ENCODE data around the gene EPS15. TPM values are rescaled to one million over a fixed set of nuclear protein-coding genes. Genes with fewer than 3 reads are reported as not detected.

EPS15 gene
- polyA plus RNA-seq, 1 of the 3 experiments (the other 2 are of a cell fraction): 17.0 TPM

DNA sequence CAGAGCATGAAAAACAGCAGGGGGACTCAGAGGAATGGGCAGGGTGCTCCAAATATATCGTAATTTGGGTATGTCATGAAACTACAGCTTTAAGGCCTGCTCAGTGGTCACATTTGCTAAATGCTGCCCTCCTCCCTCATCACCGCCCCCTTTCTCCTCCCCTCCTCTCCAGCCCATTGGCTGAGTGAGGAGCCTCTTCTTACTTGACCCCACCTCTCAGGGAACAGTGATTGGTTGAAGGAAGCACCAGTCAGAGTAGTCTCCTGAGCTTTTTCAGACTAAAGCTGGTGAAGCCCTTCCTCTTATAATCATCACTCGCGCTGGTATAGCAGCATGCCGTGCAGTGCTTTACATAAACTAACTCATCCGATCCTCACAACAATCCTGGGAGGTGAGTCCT, 178.7 kb downstream of the EPS15 start:
- no peak overlapping the region for H3K4me2 ChIP-seq
- no peak overlapping the region for H3K27ac ChIP-seq (ENCODE audit: low read depth in 2 of 2, low read length in 1 of 2)
- CTCF ChIA-PET: interaction anchor here (0.7 to 1.7 kb wide), 2 partner anchors 9 to 566 kb away, joined by 3 to 4 read pairs; no protein-coding TSS in a partner anchor
- H3K79me2 ChIP-seq (ENCODE audit: insufficient read depth): no peaks in the 10 kb centered on the region
- H3K4me1 ChIP-seq (ENCODE audit: control insufficient read depth in 1 of 2, insufficient read depth in 2 of 2, low read depth in 1 of 2, low read length in 1 of 2): no peaks in the 10 kb centered on the region; a peak in 1 of 4 replicates
- POLR2A ChIA-PET: no interaction called here
- TF ChIP-seq MEF2A (IDR thresholded peaks at IDR 0.05; ENCODE audit: borderline replicate concordance, low read depth) (no peak), SMC3 (IDR thresholded peaks at IDR 0.05; ENCODE audit: low read depth, low read length) (no peak)
- TF ChIP-seq, protein P1, sequence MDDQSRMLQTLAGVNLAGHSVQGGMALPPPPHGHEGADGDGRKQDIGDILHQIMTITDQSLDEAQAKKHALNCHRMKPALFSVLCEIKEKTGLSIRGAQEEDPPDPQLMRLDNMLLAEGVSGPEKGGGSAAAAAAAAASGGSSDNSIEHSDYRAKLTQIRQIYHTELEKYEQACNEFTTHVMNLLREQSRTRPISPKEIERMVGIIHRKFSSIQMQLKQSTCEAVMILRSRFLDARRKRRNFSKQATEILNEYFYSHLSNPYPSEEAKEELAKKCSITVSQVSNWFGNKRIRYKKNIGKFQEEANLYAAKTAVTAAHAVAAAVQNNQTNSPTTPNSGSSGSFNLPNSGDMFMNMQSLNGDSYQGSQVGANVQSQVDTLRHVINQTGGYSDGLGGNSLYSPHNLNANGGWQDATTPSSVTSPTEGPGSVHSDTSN (IDR thresholded peaks at IDR 0.05): no peak
- TF ChIP-seq, protein P2, sequence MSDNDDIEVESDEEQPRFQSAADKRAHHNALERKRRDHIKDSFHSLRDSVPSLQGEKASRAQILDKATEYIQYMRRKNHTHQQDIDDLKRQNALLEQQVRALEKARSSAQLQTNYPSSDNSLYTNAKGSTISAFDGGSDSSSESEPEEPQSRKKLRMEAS (IDR thresholded peaks at IDR 0.05; ENCODE audit: low read depth): no peak
- H3K36me3 ChIP-seq (replicated peaks in 1 of 2; ENCODE audit: control insufficient read depth in 1 of 2, insufficient read depth in 2 of 2, low read length in 1 of 2): no peaks in the 10 kb centered on the region
- no peaks in the 10 kb centered on the region for H3F3A ChIP-seq (replicated peaks; ENCODE audit: insufficient read depth)
- H2AFZ ChIP-seq (ENCODE audit: low read depth): no peak overlapping the region
- no peaks in the 10 kb centered on the region for H3K9me3 ChIP-seq
- H3K9me2 ChIP-seq: no peaks in the 10 kb centered on the region
- H4K20me1 ChIP-seq (ENCODE audit: insufficient read depth): no peaks in the 10 kb centered on the region
- DNase-seq: no peak
- H3K4me3 ChIP-seq (ENCODE audit: low read depth in 2 of 2, low read length in 1 of 2): no peak overlapping the region
- H3K9ac ChIP-seq: no peak overlapping the region
- H3K27me3 ChIP-seq (ENCODE audit: insufficient read depth): no peaks in the 10 kb centered on the region
- WGBS (ENCODE audit: low lambda C conversion rate): 98% methylated on average over 6 of the region's 6 CpGs

DNA sequence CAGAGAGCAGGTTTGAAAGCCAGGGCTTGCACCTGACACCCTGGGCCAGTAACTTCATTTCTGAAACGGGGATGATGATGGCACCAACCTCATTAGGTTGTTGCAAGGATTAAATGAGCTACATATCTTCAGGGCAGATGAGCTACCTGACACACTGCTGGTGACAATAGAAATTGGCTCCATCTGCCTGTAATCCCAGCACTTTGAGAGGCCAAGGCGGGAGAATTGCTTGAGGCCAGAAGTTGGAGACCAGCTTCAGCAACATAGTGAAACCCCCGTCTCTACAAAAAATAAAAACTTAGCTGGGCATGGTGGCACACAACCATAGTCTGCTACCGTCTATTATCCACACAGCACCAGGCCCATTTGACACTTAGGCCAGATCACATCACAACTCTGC, 182.4 kb downstream of the EPS15 start:
- DNase-seq: no peak
- TF ChIP-seq RXRA (IDR thresholded peaks at IDR 0.05; ENCODE audit: borderline replicate concordance, low read depth): no peak
- TF ChIP-seq EZH2phosphoT487 (IDR thresholded peaks at IDR 0.05; ENCODE audit: borderline replicate concordance, low read depth): no peak
- no peak for TF ChIP-seq GATA2 (CRISPR knock-in tag; IDR thresholded peaks at IDR 0.05)
- TF ChIP-seq, protein P3, sequence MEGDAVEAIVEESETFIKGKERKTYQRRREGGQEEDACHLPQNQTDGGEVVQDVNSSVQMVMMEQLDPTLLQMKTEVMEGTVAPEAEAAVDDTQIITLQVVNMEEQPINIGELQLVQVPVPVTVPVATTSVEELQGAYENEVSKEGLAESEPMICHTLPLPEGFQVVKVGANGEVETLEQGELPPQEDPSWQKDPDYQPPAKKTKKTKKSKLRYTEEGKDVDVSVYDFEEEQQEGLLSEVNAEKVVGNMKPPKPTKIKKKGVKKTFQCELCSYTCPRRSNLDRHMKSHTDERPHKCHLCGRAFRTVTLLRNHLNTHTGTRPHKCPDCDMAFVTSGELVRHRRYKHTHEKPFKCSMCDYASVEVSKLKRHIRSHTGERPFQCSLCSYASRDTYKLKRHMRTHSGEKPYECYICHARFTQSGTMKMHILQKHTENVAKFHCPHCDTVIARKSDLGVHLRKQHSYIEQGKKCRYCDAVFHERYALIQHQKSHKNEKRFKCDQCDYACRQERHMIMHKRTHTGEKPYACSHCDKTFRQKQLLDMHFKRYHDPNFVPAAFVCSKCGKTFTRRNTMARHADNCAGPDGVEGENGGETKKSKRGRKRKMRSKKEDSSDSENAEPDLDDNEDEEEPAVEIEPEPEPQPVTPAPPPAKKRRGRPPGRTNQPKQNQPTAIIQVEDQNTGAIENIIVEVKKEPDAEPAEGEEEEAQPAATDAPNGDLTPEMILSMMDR (IDR thresholded peaks at IDR 0.05): no peak
- no peak for TF ChIP-seq SMC3 (IDR thresholded peaks at IDR 0.05; ENCODE audit: low read depth, low read length)
- TF ChIP-seq RFX5 (IDR thresholded peaks at IDR 0.05; ENCODE audit: low read length): no peak
- no peak for TF ChIP-seq POLR2AphosphoS5 (IDR thresholded peaks at IDR 0.05; ENCODE audit: low read depth, low read length)
- TF ChIP-seq EP300 (IDR thresholded peaks at IDR 0.05; ENCODE audit: borderline replicate concordance in 1 of 2, low read depth in 1 of 2, low read length in 1 of 2): no peak
- Histone ChIP-seq H3K27me3 (ENCODE audit: insufficient read depth) (no peaks in the 10 kb centered on the region), H3K79me2 (ENCODE audit: insufficient read depth) (no peaks in the 10 kb centered on the region), H3K9me2 (no peaks in the 10 kb centered on the region), H4K20me1 (ENCODE audit: insufficient read depth) (no peaks in the 10 kb centered on the region), H3K4me3 (ENCODE audit: low read depth in 2 of 2, low read length in 1 of 2) (no peak overlapping the region), H3K36me3 (replicated peaks in 1 of 2; ENCODE audit: control insufficient read depth in 1 of 2, insufficient read depth in 2 of 2, low read length in 1 of 2) (no peaks in the 10 kb centered on the region), H3K9me3 (no peaks in the 10 kb centered on the region), H3F3A (replicated peaks; ENCODE audit: insufficient read depth) (peaks cover 3% of the 10 kb centered on the region), H3K9ac (no peak overlapping the region), H3K27ac (ENCODE audit: low read depth in 2 of 2, low read length in 1 of 2) (no peak overlapping the region), H3K4me1 (ENCODE audit: control insufficient read depth in 1 of 2, insufficient read depth in 2 of 2, low read depth in 1 of 2, low read length in 1 of 2) (no peaks in the 10 kb centered on the region), H3K4me2 (no peak overlapping the region), H2AFZ (ENCODE audit: low read depth) (no peak overlapping the region)
- ChIA-PET POLR2A (no interaction called here), CTCF (no interaction called here)
- WGBS (ENCODE audit: low lambda C conversion rate): 87% methylated on average over 4 of the region's 4 CpGs

Data from SK-N-SH (cell line).